ENCODE data around the gene RUBCNL. TPM values are rescaled to one million over a fixed set of nuclear protein-coding genes. Genes with fewer than 3 reads are reported as not detected.

Gene RUBCNL
- total RNA-seq, 1 donor from 2014 or later = 168 TPM

DNA sequence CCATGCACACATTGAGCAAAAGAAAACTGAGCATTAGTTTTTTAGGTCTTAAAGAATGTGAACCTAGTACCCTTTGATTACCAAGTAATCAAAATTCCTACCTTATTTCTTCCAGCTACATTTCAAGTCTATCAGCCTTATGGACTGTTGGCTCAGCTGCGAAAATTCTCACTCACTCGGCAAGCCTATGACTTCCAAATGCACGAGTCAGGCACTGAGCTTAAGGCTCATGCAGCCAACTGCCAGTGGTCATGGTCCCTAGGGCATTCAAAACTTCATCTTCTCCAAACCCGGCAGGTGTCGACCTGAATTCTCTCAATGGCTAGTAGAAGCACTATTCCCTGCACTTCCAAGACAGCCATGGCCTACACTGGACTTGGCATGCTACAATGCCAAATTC, 41.2 kb downstream of the RUBCNL start:
- no peaks in the 10 kb centered on the region for H3K27me3 Mint-ChIP-seq
- POLR2A ChIA-PET = interaction anchor here (0.6 to 2.4 kb wide), 2 partner anchors 9 to 24 kb away, joined by 3 to 6 read pairs; no protein-coding TSS in a partner anchor

DNA sequence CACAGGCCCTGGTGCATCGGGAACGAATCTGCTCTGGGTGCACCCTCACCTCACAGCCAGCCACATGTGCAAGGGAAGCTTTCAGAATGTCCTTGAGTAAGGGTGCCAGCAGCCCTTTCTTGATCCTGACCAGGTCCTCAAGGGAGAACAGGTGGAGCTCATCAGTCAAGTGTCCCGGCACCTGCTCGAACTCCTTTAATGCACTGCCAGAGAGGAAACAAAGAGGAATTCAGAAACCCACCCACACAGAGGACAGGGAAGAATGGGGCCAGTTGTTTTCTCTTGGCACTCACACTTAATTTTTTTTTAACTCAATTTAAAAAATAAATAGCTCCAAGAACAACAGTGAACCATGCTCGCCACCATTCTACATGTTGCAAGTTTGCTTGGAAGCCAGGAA, 41.7 kb downstream of the RUBCNL start:
- intact Hi-C loops (cut with micrococcal nuclease) = no loop called here
- Mint-ChIP-seq H3K9me3 (no peaks in the 10 kb centered on the region), H3K4me3 (no peak overlapping the region), H3K4me1 (peaks cover 32% of the 10 kb centered on the region), H3K36me3 (ENCODE audit: low read depth) (peaks cover 94% of the 10 kb centered on the region), H3K27ac (peak overlapping the region; percentile 41), H3K27me3 (no peaks in the 10 kb centered on the region)
- TF ChIP-seq, protein P1, sequence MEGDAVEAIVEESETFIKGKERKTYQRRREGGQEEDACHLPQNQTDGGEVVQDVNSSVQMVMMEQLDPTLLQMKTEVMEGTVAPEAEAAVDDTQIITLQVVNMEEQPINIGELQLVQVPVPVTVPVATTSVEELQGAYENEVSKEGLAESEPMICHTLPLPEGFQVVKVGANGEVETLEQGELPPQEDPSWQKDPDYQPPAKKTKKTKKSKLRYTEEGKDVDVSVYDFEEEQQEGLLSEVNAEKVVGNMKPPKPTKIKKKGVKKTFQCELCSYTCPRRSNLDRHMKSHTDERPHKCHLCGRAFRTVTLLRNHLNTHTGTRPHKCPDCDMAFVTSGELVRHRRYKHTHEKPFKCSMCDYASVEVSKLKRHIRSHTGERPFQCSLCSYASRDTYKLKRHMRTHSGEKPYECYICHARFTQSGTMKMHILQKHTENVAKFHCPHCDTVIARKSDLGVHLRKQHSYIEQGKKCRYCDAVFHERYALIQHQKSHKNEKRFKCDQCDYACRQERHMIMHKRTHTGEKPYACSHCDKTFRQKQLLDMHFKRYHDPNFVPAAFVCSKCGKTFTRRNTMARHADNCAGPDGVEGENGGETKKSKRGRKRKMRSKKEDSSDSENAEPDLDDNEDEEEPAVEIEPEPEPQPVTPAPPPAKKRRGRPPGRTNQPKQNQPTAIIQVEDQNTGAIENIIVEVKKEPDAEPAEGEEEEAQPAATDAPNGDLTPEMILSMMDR (IDR thresholded peaks at IDR 0.05) = no peak
- DNase-seq (no peak), ATAC-seq (ENCODE audit: low read depth) (no peak)
- POLR2A ChIA-PET = interaction anchor here (0.6 to 2.4 kb wide), 3 partner anchors 9 to 42 kb away, joined by 3 to 6 read pairs (median 3); partner anchors contain the start of gene RUBCNL
- CTCF ChIA-PET = interaction anchor here (1.8 kb wide), 1 partner anchor 42 kb away, joined by 5 read pairs; the partner anchor contains the start of gene RUBCNL

More for the DNA sequence above, 41.2 kb downstream of the RUBCNL start:
- ATAC-seq (ENCODE audit: low read depth) (no peak), DNase-seq (no peak)
- TF ChIP-seq, protein P1 (IDR thresholded peaks at IDR 0.05) = no peak
- peaks cover 27% of the 10 kb centered on the region for H3K4me1 Mint-ChIP-seq
- H3K9me3 Mint-ChIP-seq = no peaks in the 10 kb centered on the region
- H3K27ac Mint-ChIP-seq = peak overlapping the region; percentile 44
- no peak overlapping the region for H3K4me3 Mint-ChIP-seq
- CTCF ChIA-PET = interaction anchor here (1.8 kb wide), 1 partner anchor 41 kb away, joined by 5 read pairs; the partner anchor contains the start of gene RUBCNL
- intact Hi-C loops (cut with micrococcal nuclease) = no loop called here
- peaks cover 94% of the 10 kb centered on the region for H3K36me3 Mint-ChIP-seq (ENCODE audit: low read depth)

DNA sequence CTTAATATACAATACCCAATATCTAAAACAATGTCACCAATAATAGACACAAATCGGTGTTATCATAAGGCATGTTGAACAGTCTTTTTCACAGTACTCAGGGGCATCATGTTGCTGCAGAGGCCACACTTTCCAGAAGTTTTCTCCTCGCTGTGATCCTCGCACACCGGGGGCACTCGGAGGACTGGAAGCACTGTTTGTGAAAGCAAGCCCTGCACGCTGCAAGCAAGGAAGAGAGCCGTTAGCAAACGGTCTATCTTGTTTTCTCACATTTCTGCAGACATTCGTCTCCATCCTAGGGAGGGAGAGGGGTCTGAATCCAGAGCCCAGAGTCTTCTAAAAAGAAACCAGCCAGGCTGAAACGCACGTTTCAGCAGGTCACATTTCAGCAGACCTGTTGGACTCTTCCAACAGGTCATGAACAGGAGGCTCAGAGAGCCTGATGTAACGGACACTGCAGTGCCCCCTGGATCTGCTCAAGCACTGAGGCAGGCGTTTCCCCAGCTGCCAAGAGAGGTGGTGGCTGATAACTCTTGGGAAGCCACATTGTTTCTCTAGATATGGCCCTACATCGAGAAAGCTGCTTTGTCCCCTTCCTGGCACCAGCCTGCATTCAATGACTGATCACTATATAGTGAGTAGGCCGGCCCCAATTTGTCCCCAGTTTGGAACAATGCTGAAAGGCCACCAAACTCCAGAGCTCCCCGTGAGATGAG, 43.6 kb downstream of the RUBCNL start:
- Mint-ChIP-seq H3K9me3 (no peaks in the 10 kb centered on the region), H3K36me3 (ENCODE audit: low read depth) (peaks cover 89% of the 10 kb centered on the region), H3K27me3 (no peaks in the 10 kb centered on the region), H3K4me1 (peaks cover 52% of the 10 kb centered on the region), H3K4me3 (no peak overlapping the region), H3K27ac (peak overlapping the region; percentile 50)
- intact Hi-C loops (cut with micrococcal nuclease) = no loop called here
- no peak for ATAC-seq (ENCODE audit: low read depth)
- CTCF ChIA-PET = interaction anchor here (1.0 kb wide), 1 partner anchor 21 kb away, joined by 3 read pairs; no protein-coding TSS in a partner anchor
- DNase-seq = no peak
- TF ChIP-seq, protein P1 (IDR thresholded peaks at IDR 0.05) = no peak
- POLR2A ChIA-PET = no interaction called here

DNA sequence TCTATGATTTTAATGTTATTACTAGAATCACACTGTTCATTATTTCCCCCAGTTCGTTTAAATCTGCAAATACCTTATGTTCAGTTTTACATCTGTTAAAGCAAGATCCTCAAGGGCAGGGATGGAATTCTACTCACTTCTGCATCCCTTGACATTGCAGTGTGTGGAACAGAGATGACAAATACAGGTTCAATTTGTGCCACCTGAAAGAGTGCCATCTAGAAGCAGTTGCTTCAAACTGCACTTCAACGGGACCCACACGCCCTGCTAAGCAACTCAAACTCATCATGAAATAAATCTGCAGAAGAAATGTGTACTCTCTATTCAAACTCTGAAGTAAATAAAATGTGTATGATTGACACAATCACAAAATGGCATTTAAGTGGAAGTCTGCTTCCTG, 44.5 kb downstream of the RUBCNL start:
- POLR2A ChIA-PET = no interaction called here
- Mint-ChIP-seq H3K27me3 (no peaks in the 10 kb centered on the region), H3K27ac (peak overlapping the region; percentile 41), H3K4me3 (no peak overlapping the region), H3K4me1 (peaks cover 61% of the 10 kb centered on the region), H3K9me3 (no peaks in the 10 kb centered on the region), H3K36me3 (ENCODE audit: low read depth) (peaks cover 90% of the 10 kb centered on the region)
- TF ChIP-seq, protein P1 (IDR thresholded peaks at IDR 0.05) = no peak
- ATAC-seq (ENCODE audit: low read depth) (no peak), DNase-seq (no peak)
- CTCF ChIA-PET = no interaction called here
- intact Hi-C loops (cut with micrococcal nuclease) = no loop called here

DNA sequence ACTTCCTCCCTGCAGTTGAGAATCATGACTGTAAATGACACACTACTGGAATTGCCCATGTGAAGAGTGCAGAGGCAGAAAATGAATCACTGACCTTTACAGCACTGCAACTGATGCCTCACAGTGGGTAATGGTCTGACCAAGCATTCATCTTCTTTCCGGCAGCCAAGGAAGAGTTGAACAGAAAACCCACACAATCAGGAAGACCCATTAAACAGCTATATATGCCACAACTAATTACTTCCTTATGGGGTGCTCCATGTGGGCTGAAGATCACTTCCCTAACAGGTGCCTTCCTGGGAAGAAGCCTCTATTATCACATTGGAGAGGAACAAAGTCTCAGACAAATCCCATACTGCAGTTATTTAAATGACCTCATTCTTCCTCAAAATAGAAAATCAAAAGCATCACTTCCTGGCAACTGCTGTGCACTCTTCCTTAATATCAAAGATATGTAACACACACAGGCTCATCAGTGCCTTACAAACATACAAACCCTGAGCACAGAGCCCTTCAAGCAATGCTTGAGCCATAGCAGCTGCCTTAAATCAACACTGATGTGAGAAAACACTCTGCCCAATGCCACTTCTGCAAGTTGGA, 45.8 kb downstream of the RUBCNL start:
- H3K27me3 Mint-ChIP-seq = no peaks in the 10 kb centered on the region
- peak; percentile 83 for ATAC-seq (ENCODE audit: low read depth)
- peak overlapping the region; percentile 63 for H3K4me3 Mint-ChIP-seq
- intact Hi-C loops (cut with micrococcal nuclease) = loop anchor here (1.0 to 2.0 kb wide), 2 partner anchors 14 to 33 kb away; no protein-coding TSS in a partner anchor
- CTCF ChIA-PET = interaction anchor here (0.6 kb wide), 1 partner anchor 17 kb away, joined by 4 read pairs; no protein-coding TSS in a partner anchor
- TF ChIP-seq, protein P1 (IDR thresholded peaks at IDR 0.05) = no peak
- POLR2A ChIA-PET = interaction anchor here (0.6 to 3.3 kb wide), 7 partner anchors 13 to 49 kb away, joined by 3 to 15 read pairs (median 4); partner anchors contain the start of gene RUBCNL
- H3K27ac Mint-ChIP-seq = peak overlapping the region; percentile 91
- H3K36me3 Mint-ChIP-seq (ENCODE audit: low read depth) = peaks cover 88% of the 10 kb centered on the region
- peaks cover 66% of the 10 kb centered on the region for H3K4me1 Mint-ChIP-seq
- H3K9me3 Mint-ChIP-seq = peaks cover 7% of the 10 kb centered on the region
- DNase-seq = no peak

Data from activated B cell treated with CpG ODN at 0.5 μM for 24 hours (primary cell).